ENCODE data around the gene MS4A3.

- TF ChIP-seq CTCF (IDR thresholded peaks at IDR 0.05), result no peak
- no peak for TF ChIP-seq PBX3 (IDR thresholded peaks at IDR 0.05)
- TF ChIP-seq FOSL2 (IDR thresholded peaks at IDR 0.05), result no peak
- no peak for TF ChIP-seq FOSL2 (CRISPR knock-in tag; IDR thresholded peaks at IDR 0.05)
- TF ChIP-seq MAX (IDR thresholded peaks at IDR 0.05), result no peak
- TF ChIP-seq CEBPB (IDR thresholded peaks at IDR 0.05), result no peak
- TF ChIP-seq RCOR1 (IDR thresholded peaks at IDR 0.05; ENCODE audit: low read depth, low read length), result no peak
Measured at GRCh38 chr11:60084631-60085273, 28.3 kb downstream of the MS4A3 start.

Measured in A549 (cell line).